ENCODE data around the gene THRSP. TPM values are rescaled to one million over a fixed set of nuclear protein-coding genes. Genes with fewer than 3 reads are reported as not detected.

The THRSP gene
- total and polyA plus RNA-seq, 2 of the 8 experiments (the other 6 are each of a cell fraction or from before 2014, with no cell fraction given): 0.11 TPM; not detected in 1

DNA sequence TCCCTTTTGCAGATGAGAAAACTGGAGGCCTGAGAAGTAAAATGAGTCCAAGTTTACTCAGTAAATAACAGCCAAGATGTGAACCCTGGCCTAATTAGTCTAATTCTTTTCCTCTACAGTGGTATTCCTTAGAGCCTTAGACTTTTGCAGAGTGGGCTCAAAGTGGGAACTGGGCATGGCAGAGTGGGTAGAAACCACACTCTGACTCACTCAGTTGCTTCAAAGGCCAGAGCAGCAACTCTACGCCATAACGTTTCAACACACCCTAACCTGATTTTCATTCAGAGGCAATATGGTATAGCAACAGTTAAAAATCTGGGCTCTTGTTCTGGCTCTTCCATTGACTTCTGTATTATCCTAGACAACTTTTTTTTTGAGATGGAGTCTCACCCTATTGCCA is 2.8 kb downstream of the THRSP start (continued):
- TF ChIP-seq, protein P1, sequence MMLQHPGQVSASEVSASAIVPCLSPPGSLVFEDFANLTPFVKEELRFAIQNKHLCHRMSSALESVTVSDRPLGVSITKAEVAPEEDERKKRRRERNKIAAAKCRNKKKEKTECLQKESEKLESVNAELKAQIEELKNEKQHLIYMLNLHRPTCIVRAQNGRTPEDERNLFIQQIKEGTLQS (IDR thresholded peaks at IDR 0.05; ENCODE audit: insufficient read depth, low read depth, low read length): no peak
- TF ChIP-seq CEBPB (IDR thresholded peaks at IDR 0.05; ENCODE audit: low read depth, low read length) (no peak), CHD1 (IDR thresholded peaks at IDR 0.05; ENCODE audit: low read depth, low read length) (no peak), CHD2 (IDR thresholded peaks at IDR 0.05; ENCODE audit: low read length) (no peak), CBX8 (IDR thresholded peaks at IDR 0.05; ENCODE audit: borderline replicate concordance, low read depth, low read length) (no peak), KDM1A (IDR thresholded peaks at IDR 0.05; ENCODE audit: borderline replicate concordance, low read length) (no peak), RBBP5 (IDR thresholded peaks at IDR 0.05; ENCODE audit: borderline replicate concordance, low read depth, low read length) (no peak), BACH1 (IDR thresholded peaks at IDR 0.05; ENCODE audit: low read length) (no peak), RFX5 (IDR thresholded peaks at IDR 0.05; ENCODE audit: borderline replicate concordance, low read depth, low read length) (no peak)
